ENCODE results near the gene OR2A5.
"Not testable (repeated sequence)": the region's sequence is repeated elsewhere in the genome, so short reads cannot be mapped to it uniquely, and the experiment has no call there.

Gene OR2A5

DNA sequence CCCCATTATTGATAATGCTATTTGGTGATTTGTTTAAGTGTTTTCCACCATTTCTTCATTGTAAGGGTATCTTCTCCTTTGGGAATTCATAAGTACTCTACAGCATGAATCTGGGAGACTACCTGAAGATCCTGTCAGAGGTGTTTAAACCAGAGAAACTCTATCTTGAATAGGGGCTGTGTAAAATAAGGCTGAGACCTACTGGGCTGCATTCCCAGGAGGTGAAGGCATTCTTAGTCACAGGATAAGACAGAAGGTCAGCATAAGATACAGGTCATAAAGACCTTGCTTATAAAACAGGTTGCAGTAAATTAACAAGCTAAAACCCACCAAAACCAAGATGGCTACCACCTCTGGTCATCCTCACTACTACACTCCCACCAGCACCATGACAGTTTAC is 13.4 kb upstream of the OR2A5 start:
- no peak for DNase-seq (ENCODE audit: low read depth)

DNA sequence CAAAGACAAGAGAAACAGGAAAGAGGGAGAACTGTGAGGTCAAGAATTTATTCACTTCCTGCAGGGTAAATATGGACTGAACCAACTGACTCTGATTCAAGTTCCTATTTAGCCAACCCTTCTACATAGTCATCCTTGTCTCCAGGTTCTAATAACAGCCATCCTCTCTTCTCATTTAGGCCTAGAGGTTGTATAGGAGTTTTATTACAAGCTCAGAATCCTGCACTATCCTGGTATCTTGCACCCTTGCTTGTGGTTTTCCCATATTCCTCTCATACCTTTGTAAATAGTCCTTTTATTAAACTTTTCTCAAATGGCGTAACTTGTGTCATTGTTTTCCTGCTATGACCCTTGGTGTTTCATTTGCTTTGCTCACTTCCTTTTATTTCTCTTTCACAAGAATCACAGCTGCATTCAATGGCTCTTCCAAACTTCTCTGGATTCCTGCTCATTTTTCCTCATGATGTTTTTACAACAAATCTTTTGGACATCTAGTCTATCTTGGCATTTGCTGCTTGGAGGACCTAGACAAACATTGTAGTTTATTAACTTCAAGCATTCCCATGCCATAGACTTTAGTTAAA is 12.4 kb upstream of the OR2A5 start:
- no peak for DNase-seq (ENCODE audit: low read depth)

DNA sequence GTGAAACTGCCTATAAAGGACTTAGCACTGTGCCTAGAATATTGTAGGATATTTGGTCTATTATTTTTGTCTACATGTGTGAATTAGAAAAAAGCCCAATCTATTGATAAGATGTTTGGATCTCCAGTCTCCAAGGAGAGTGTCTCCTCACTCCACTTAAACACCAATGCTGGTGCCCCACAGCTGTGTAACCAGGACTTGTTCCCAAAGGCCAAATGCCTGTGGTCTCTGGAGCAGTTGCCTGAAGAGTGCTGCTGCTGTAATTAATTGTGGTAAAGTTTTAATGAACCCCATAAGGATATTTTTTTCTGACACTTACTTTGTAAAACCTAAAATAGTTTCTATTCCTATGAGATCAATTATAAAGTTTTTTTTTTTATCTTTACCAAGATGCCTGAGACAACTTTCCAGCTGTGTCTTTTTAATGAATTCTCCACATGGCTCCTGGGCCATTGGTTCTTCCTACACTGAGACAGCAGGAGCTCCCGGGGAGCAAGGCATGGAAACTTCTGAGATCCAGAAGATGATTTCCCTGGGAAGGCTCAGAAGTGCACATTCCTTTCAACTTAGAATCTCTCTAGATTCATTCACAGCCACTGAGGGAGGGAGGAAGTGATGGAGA is 11.2 kb upstream of the OR2A5 start:
- DNase-seq (ENCODE audit: low read depth), result no peak

DNA sequence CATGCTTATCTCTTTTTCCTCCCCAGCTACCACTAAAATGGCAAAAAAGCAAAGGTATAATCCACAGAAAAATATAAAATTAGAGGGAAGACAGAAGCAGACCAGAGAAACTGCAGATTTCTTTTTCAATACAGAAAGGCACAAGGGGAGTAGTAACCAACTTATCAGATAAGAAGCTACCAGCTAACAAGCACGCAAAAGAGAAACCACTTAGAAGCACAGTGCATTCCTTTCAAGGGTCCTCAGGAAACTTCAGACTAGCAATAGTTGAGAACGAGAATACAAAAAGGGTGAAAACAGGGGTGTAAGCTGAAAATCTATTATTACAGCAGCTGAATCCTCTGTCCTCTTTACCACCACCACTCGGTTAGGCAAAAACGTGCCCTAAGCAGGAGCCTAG is 9.9 kb upstream of the OR2A5 start:
- no peak for DNase-seq (ENCODE audit: low read depth)

DNA sequence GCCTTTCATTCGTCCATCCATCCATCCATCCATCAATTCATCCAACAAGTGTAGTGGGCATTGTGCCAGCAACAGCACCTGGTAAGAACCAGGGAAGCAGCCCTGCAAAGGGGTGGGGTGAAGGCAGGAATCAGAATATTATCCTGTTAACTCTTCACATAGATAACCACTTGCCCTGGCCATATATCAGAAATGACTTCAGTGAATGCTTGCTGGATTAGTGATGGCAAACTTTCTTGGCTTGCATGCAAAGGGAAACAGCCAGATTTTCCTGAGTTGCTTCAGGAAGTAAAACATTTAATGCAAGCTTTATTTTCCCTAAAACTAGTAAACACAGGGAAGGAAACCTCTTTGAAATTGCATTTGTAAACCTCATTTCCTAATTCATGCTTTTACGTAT is 743 bp downstream of the OR2A5 start:
- DNase-seq (ENCODE audit: low read depth), result no peak

DNA sequence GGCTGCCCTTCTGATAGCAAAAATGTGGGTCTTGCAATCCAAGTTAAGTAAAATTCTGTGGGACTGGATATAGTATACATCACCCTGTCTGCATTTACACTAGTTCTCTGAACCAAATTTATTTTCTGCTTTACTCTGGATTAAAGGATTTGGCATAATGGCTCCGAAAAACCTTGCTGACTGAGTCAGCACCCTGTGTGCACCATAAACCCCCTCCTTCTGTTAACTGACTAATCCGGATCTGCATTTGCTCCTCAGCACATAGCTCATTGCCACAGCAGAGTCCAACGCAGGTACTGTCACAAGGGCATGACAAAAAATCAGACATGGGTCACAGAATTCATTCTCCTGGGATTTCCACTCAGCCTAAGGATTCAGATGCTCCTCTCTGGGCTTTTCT is 1.3 kb downstream of the OR2A5 start:
- DNase-seq (ENCODE audit: low read depth), result no peak

DNA sequence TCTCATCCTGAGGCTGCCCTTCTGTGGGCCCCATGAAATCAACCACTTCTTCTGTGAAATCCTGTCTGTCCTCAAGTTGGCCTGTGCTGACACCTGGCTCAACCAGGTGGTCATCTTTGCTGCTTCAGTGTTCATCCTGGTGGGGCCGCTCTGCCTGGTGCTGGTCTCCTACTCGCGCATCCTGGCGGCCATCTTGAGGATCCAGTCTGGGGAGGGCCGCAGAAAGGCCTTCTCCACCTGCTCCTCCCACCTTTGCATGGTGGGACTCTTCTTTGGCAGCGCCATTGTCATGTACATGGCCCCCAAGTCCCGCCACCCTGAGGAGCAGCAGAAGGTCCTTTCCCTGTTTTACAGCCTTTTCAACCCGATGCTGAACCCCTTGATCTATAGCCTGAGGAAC is 2.1 kb downstream of the OR2A5 start:
- not testable (repeated sequence) for DNase-seq (ENCODE audit: low read depth)

DNA sequence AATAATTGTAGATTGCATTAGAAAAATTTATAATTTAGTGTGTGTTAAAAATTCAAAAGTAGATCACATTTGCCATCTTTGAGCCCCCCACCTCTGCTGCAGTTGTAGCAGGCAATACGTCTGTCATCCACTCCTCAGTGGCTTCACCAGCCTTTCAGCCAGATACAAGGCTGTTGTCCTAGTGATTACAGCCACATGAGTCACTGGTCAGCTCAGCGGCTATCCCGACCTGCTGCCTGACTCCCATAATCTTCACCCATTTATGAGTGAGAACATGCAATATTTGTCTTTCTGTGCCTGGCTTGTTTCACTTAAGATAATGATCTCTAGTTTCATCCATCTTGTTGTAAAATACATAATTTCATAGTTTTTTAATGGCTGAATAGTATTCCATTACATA is 9.2 kb downstream of the OR2A5 start:
- DNase-seq (ENCODE audit: low read depth), result no peak

DNA sequence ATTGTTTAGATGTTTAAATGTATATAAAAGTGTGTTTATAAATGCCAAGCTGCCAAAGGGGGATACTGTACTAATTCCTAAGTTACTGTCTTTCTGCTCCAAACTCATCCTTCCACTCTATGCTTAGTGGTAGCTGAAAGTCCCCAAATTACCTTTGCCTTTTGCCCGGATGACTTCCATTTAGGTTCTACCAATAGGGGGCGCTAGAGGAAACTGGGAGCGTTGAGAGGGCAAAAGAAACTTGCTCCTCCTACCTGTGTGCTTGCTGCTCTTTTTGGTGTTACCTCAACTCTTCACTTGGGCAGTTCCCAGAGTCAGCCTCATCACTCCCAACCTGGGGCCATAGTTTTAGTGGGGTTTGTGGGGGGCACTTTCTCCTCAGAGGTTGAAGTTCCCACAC is 15.0 kb downstream of the OR2A5 start:
- DNase-seq (ENCODE audit: low read depth), result no peak

DNA sequence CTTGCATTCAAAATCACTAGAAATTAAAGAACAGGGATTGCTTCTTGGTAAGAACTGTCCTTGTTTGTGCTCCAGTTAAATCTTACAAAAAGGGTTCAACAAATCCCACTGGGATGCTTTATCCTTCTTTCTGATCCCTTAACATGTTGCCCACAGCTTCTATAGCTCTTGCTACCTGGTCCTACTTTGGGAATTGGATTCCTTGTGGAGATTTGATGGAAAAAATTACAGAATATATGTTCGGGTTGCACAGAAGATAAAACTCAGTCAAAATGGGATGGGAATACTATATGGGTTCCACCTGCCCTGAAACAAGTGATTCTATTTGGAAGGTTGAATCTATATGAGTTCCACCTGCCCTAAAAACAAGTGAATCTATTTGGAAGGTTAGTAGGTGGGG is 20.8 kb downstream of the OR2A5 start, which contains the start of gene OR2A25:
Gene OR2A25 (plus strand): TSS at position 301 of the 400 bp plus-strand sequence. CDS start 4,409 bp downstream, outside the sequence.
- DNase-seq (ENCODE audit: low read depth), result no peak

DNA sequence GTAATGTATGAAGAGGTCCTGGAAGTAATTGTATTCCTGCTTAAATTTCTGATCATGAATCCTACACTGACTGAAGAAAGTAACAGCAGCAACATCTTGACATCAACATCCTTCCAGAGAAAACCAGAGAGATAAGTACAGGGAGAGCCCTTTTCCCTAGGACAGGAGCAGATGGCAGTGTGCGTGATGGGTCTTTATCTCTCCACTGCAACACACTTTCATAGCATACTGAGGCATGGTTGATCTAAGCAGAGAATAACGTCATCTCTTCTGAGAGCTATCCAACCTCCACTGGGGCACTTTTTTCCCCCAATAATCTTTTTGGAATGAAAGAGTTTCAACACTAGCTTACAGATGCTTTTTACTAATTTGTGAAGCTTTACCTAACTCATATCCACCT is 21.2 kb downstream of the OR2A5 start:
- no peak for DNase-seq (ENCODE audit: low read depth)

DNA sequence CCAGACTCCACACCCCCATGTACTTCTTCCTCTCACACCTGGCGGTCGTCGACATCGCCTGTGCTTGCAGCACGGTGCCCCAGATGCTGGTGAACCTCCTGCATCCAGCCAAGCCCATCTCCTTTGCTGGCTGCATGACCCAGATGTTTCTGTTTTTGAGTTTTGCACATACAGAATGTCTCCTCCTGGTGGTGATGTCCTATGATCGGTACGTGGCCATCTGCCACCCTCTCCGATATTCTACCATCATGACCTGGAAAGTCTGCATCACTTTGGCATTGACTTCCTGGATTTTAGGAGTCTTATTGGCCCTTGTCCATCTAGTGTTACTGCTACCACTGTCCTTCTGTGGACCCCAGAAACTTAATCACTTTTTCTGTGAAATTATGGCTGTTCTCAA is 25.6 kb downstream of the OR2A5 start:
- no peak for DNase-seq (ENCODE audit: low read depth)

DNA sequence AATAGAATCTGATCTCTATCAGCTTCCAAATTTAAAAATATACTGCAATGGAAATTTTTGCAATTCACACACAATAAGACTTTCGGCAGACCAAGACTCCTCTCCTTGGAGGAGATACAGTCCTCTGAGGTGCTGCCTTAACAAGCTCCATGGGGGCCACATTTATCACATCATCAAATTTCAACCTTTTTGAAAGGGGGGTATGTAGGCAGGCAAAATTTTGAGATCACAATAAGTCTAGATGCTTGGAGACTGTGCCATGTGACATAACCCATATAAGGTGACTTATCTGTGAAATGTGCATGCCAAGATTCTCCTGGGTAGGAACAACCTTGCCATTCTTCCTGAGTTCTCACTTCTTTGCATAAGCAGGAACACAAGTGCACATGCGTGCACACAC is 37.2 kb downstream of the OR2A5 start, which contains the start of gene OR2A12:
Gene OR2A12 (plus strand): TSS at position 301 of the 400 bp plus-strand sequence. CDS start 8,830 bp downstream, outside the sequence.
- DNase-seq (ENCODE audit: low read depth), result no peak

DNA sequence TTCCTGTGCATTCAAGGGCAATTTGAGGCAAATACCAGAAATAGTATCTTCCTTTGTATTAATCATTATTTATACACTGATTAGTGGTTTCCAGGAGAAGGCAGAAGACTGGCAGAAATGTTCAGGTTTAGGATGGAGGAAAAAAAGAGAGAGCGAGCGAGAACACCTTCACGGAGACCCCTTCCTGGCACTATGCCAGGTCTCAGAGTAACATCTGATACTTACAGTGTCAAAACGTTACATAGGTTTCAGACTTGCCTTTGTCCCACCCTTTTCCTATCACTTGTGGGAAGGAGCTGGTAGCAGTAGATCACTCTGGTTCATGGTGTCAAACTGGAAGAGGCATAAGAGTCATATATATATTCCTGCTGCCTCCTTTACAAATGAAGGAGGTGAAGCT is 38.0 kb downstream of the OR2A5 start:
- DNase-seq (ENCODE audit: low read depth), result no peak

DNA sequence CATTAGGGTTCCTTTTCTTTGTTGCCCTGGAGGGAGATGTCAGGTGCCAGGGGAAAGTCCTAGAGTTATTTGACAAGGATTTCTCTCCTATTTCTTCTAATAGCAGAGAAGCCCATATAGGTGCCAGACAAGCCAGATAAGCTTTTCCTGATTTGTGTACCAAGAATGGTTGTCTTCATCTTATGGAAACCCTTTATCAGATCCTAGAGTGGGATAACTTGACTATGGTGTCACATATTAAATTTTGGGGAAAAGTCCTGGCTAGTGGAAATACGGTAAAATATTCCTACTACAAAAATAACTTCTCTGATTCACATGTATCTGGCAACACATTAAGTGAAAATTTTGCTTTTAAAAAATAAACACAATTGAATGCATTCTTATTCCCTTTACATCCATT is 38.5 kb downstream of the OR2A5 start:
- no peak for DNase-seq (ENCODE audit: low read depth)

DNA sequence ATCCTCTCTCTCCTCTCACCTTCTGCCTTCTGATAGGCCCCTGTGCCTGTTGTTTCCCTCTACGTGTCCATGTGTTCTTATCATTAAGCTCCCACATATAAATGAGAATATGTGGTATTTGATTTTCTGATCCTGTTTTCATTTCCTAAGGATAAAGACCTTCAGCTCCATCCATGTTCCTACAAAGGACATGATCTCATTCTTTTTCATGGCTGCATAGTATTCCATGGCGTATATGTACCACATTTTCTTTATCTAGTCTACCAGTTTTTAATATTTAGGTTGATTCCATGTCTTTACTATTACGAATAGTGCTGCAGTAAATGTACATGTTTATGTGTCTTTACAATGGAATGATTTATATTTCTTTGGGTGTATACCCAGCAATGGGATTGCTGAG is 41.9 kb downstream of the OR2A5 start:
- DNase-seq (ENCODE audit: low read depth), result no peak

DNA sequence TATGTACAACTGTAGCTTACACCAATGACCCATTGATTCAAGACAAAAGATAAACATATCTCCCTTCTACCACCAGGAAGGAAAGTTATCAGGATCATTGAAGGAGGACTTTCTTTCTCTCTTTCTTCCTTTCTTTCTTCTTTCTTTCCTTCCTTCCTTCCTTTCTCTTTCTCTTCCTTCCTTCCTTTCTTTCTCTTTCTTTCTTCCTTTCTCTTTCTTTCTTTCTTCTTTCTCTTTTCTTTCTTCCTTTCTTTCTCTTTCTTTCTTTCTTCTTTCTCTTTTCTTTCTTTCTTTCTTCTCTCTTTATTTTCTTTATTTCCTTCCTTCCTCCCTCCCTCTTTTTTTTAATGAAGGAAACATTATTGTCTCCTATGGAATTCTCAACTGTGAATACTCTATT is 50.0 kb downstream of the OR2A5 start:
- no peak for DNase-seq (ENCODE audit: low read depth)

DNA sequence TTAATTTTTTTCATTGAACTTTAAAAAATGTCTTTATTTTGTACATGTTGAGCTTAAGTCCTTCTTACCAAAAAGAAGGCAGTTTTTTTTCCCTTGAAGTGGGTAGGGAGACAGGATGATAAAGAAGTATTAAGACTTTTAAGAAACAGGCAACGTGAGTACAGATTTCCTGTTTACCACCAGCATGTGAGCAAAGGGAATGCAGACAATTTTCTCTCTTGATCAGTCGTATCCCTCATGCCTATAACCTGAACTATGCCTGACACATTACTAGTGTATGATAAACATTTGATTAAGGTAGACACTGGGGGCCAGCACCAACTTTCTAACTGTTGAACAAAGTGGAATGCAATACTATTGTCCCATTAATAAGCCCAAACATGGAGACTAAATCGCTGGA is 51.9 kb downstream of the OR2A5 start:
- DNase-seq (ENCODE audit: low read depth), result no peak

DNA sequence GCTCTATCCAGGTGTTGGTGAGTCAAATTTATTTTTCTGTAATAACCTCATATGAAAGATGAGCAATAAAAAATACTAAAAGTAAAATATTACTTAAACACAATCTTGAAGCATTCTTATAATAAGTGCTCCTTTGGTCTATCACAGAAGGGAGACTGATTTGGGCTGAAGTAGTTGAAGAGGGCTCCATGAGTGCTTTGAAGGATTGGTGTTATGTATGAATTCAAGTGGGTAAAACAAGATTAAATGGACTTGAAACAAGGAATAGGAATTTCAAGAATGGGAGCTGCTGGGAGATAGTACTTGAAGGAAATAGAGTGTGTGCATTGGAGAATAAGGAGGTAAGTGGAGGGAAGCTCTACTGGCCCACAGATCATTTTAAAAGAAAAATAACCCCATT is 53.3 kb downstream of the OR2A5 start:
- no peak for DNase-seq (ENCODE audit: low read depth)

DNA sequence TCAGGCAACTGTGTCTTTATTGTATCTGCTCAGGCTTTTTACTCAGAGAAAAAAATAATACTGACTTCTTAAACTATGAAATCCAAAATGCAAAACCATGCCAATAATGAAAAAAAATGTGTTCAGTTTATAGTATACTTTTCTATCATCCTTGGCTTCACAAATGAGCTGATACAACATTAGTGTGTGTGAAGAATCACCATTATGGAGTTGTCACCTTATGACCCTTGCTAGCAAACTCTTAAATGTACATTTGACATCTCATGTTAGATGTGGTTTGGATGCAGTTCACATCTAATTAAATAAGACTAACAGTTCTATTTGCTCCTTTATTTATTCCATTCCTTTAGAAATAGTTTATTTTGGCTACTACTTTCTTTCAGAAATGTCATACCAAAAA is 56.5 kb downstream of the OR2A5 start:
- no peak for DNase-seq (ENCODE audit: low read depth)
